Liver (tissue), 9 donors: ENCODE measurements around the gene AGT. TPM values are rescaled to one million over a fixed set of nuclear protein-coding genes. Genes with fewer than 3 reads are reported as not detected.

ENCODE experiments used
- DNase-seq: peaks from one replicate; pipeline ENCODE4 v3.0.0-alpha.2; 2017; ENCODE audit warnings: low spot score
- H3K27ac ChIP-seq, 2 donors: one replicate each; pipeline ENCODE4 v1.7.0; 2013; ENCODE audit warnings: inconsistent platforms in 2 of 2, low read length in 2 of 2, control low read depth in 1 of 2, low read depth in 1 of 2, mild to moderate bottlenecking in 1 of 2
- H3K27me3 ChIP-seq, 4 donors: one replicate each; pipeline versions ENCODE4 v1.6.1 to v1.7.0; 2013; ENCODE audit warnings: low read length in 3 of 4, inconsistent platforms in 1 of 4, mild to moderate bottlenecking in 1 of 4, moderate library complexity in 1 of 4; ENCODE audit not compliant: control insufficient read depth in 4 of 4, insufficient read depth in 4 of 4
- H3K36me3 ChIP-seq, 4 donors: one replicate each; pipeline versions ENCODE4 v1.6.1 to v1.7.0; 2013; ENCODE audit warnings: low read length in 3 of 4, mild to moderate bottlenecking in 3 of 4, low read depth in 1 of 4, moderate library complexity in 1 of 4; ENCODE audit not compliant: control insufficient read depth in 4 of 4, insufficient read depth in 3 of 4
- H3K4me1 ChIP-seq, 4 donors: one replicate each; pipeline versions ENCODE4 v1.6.1 to v1.7.0; 2013; ENCODE audit warnings: low read length in 3 of 4, mild to moderate bottlenecking in 3 of 4, moderate library complexity in 1 of 4; ENCODE audit not compliant: control insufficient read depth in 4 of 4, insufficient read depth in 4 of 4
- H3K4me3 ChIP-seq, 3 donors: one replicate each; pipeline versions ENCODE4 v1.6.1 to v1.7.0; 2013; ENCODE audit warnings: low read length in 3 of 3, control low read depth in 1 of 3, low read depth in 1 of 3, mild to moderate bottlenecking in 1 of 3
- H3K9ac ChIP-seq, 2 donors: one replicate each; pipeline ENCODE4 v1.7.0; 2013; ENCODE audit warnings: low read length in 2 of 2, mild to moderate bottlenecking in 2 of 2, moderate library complexity in 2 of 2, control low read depth in 1 of 2, low read depth in 1 of 2
- H3K9me3 ChIP-seq, 4 donors: one replicate each; pipeline versions ENCODE4 v1.6.1 to v1.7.0; 2013; ENCODE audit warnings: low read length in 3 of 4; ENCODE audit not compliant: control insufficient read depth in 4 of 4
- ATF3 ChIP-seq: IDR thresholded peaks from 2 replicates; pipeline ENCODE4 v1.6.1; 2016; ENCODE audit warnings: antibody characterized with exemption
- EGR1 ChIP-seq, 2 donors: IDR thresholded peaks; 2 replicates each; pipeline ENCODE4 v1.6.1; 2016 to 2018; ENCODE audit warnings: antibody characterized with exemption in 2 of 2, low read depth in 2 of 2
- FOXA1 ChIP-seq: IDR thresholded peaks from 2 replicates; pipeline ENCODE4 v1.6.1; 2016; ENCODE audit warnings: antibody characterized with exemption
- FOXA2 ChIP-seq: IDR thresholded peaks from 2 replicates; pipeline ENCODE4 v1.6.1; 2016; ENCODE audit warnings: antibody characterized with exemption
- GABPA ChIP-seq, 2 donors: IDR thresholded peaks in 1 of 2; conservative IDR thresholded peaks in 1 of 2; 2 replicates each; pipeline ENCODE4 v1.6.1; 2016; ENCODE audit warnings: antibody characterized with exemption in 2 of 2, mild to moderate bottlenecking in 1 of 2, moderate library complexity in 1 of 2
- HNF4A ChIP-seq, 2 donors: conservative IDR thresholded peaks; 2 replicates each; pipeline ENCODE4 v1.6.1; 2016; ENCODE audit warnings: antibody characterized with exemption in 2 of 2, mild to moderate bottlenecking in 2 of 2
- HNF4G ChIP-seq: IDR thresholded peaks from 2 replicates; pipeline ENCODE4 v1.6.1; 2016; ENCODE audit warnings: antibody characterized with exemption
- JUND ChIP-seq, 2 donors: IDR thresholded peaks; 2 replicates each; pipeline ENCODE4 v1.6.1; 2016; ENCODE audit warnings: antibody characterized with exemption in 2 of 2
- MAX ChIP-seq: IDR thresholded peaks from 2 replicates; pipeline ENCODE4 v1.6.1; 2016; ENCODE audit warnings: antibody characterized with exemption
- NR2F2 ChIP-seq: IDR thresholded peaks from 2 replicates; pipeline ENCODE4 v1.6.1; 2016; ENCODE audit warnings: antibody characterized with exemption
- RAD21 ChIP-seq, 2 donors: IDR thresholded peaks; 2 replicates each; pipeline ENCODE4 v1.6.1; 2016; ENCODE audit warnings: antibody characterized with exemption in 2 of 2, mild to moderate bottlenecking in 2 of 2
- RXRA ChIP-seq, 2 donors: IDR thresholded peaks; 2 replicates each; pipeline ENCODE4 v1.6.1; 2017 to 2018; ENCODE audit warnings: antibody characterized with exemption in 2 of 2, mild to moderate bottlenecking in 1 of 2
- SP1 ChIP-seq: IDR thresholded peaks from 2 replicates; pipeline ENCODE4 v1.6.1; 2018; ENCODE audit warnings: antibody characterized with exemption, mild to moderate bottlenecking
- TAF1 ChIP-seq: conservative IDR thresholded peaks from 2 replicates; pipeline ENCODE4 v1.6.1; 2016; ENCODE audit warnings: antibody characterized with exemption, mild to moderate bottlenecking
- YY1 ChIP-seq: IDR thresholded peaks from 2 replicates; pipeline ENCODE4 v1.6.1; 2016; ENCODE audit warnings: antibody characterized with exemption, mild to moderate bottlenecking
- ZBTB33 ChIP-seq: IDR thresholded peaks from 2 replicates; pipeline ENCODE4 v1.6.1; 2016; ENCODE audit warnings: antibody characterized with exemption
- WGBS: extraction: QIAGEN DNeasy Blood & Tissue Kit; methylation state at CpG from one replicate; pipeline ENCODE4 v1.1.7; 2013; 5-methylcytosine and 5-hydroxymethylcytosine counted together
- polyA plus RNA-seq, 2 donors: library from polyadenylated mRNA; stranded (reverse) in 1 of 2; unstranded in 1 of 2; fragments of 200-250 nt in 1 of 2; fragments of >200 nt in 1 of 2; fragmentation: Nextera tagmentation in 1 of 2; extraction: Ambion mirVana in 1 of 2; gene quantifications; one replicate each; pipeline versions ENCODE4 v1.2.1 to v1.2.3, GENCODE V29; 2013 to 2015
- total RNA-seq, 2 donors: library from RNA; depleted of rRNA; stranded (reverse); fragments of >200 nt; gene quantifications; one replicate each; pipeline ENCODE4 v1.2.3, GENCODE V29; 2014
- TF ChIP-seq, protein P1 (sequence below): fragments of 150-350 bp; IDR thresholded peaks from 2 replicates; pipeline ENCODE4 v1.5.1; 2017; ENCODE audit warnings: improper control_type of control experiment, low read depth, low read length; ENCODE audit not compliant: missing input control
- donor health status: healthy.
- donor health status: healthy.
- donor health status: healthy.
- donor health status: healthy.
- donor health status: healthy.

Gene AGT
- total and polyA plus RNA-seq, 4 donors = 1,430 to 5,119 (median 2,089) TPM

GRCh38 chr1:230682274-230682673 is 31.6 kb downstream of the AGT start:
- TF ChIP-seq ZBTB33 (no peak), NR2F2 (no peak), RAD21 (IDR thresholded peaks at IDR 0.05) (peak in 1 of 2 donors; percentile 4)
- TF ChIP-seq, protein P1, sequence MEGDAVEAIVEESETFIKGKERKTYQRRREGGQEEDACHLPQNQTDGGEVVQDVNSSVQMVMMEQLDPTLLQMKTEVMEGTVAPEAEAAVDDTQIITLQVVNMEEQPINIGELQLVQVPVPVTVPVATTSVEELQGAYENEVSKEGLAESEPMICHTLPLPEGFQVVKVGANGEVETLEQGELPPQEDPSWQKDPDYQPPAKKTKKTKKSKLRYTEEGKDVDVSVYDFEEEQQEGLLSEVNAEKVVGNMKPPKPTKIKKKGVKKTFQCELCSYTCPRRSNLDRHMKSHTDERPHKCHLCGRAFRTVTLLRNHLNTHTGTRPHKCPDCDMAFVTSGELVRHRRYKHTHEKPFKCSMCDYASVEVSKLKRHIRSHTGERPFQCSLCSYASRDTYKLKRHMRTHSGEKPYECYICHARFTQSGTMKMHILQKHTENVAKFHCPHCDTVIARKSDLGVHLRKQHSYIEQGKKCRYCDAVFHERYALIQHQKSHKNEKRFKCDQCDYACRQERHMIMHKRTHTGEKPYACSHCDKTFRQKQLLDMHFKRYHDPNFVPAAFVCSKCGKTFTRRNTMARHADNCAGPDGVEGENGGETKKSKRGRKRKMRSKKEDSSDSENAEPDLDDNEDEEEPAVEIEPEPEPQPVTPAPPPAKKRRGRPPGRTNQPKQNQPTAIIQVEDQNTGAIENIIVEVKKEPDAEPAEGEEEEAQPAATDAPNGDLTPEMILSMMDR = no peak
- peaks cover 17 to 34% (median 25%) of the 10 kb centered on the region in 4 donors for H3K4me1 ChIP-seq
- no peak for DNase-seq
- no peak overlapping the region for H3K4me3 ChIP-seq
- no peaks in the 10 kb centered on the region for H3K9me3 ChIP-seq
- H3K27me3 ChIP-seq = no peaks in the 10 kb centered on the region
- H3K36me3 ChIP-seq = peaks cover 5 to 36% (median 26%) of the 10 kb centered on the region in 4 donors
- WGBS = 50% methylated on average over 3 of the region's 3 CpGs
- no peak overlapping the region for H3K9ac ChIP-seq
- H3K27ac ChIP-seq = no peak overlapping the region

DNA sequence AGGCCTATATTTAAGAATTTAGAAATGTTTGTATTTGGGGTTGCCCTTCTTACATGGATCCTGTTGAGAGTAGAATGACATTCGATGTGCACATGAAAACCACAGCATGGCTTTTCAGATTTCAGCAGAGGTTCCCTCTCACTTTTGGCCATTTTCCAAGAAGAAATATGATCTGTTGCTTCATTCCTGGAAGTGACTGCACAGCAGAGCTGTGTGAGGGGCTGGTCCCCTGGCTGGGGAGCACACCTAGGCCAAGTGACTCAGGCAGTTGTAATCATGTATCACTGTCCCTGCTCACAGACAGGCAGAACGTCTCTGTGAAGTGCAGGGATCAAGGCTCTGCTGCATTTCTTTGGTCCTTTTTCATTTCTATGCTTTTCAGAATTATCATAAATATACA is 32.3 kb downstream of the AGT start:
- WGBS = 61% methylated on average over 2 of the region's 2 CpGs
- no peak overlapping the region for H3K9ac ChIP-seq
- H3K4me1 ChIP-seq = peaks cover 17 to 34% (median 25%) of the 10 kb centered on the region in 4 donors
- TF ChIP-seq YY1 (no peak), ATF3 (no peak), FOXA2 (no peak), GABPA (IDR thresholded peaks at IDR 0.05 in 1 of 2, conservative IDR thresholded peaks at IDR 0.05 in 1 of 2) (no peak), HNF4G (no peak), NR2F2 (no peak), RAD21 (IDR thresholded peaks at IDR 0.05) (no peak), MAX (no peak), EGR1 (IDR thresholded peaks at IDR 0.05; ENCODE audit: low read depth in 2 of 2) (no peak), RXRA (IDR thresholded peaks at IDR 0.05) (no peak), FOXA1 (no peak), ZBTB33 (no peak), HNF4A (conservative IDR thresholded peaks at IDR 0.05) (peak in 1 of 2 donors; percentile 28), SP1 (peak; percentile 30), TAF1 (no peak), JUND (IDR thresholded peaks at IDR 0.05) (no peak)
- TF ChIP-seq, protein P1 = no peak
- H3K36me3 ChIP-seq = peaks cover 4 to 33% (median 19%) of the 10 kb centered on the region in 4 donors
- H3K4me3 ChIP-seq = no peak overlapping the region
- H3K27me3 ChIP-seq = no peaks in the 10 kb centered on the region
- DNase-seq = no peak
- H3K9me3 ChIP-seq = no peaks in the 10 kb centered on the region
- no peak overlapping the region for H3K27ac ChIP-seq
